Tibial nerve (tissue), 4 donors: Measurements from ENCODE around the gene OR7D2. TPM values are rescaled to one million over a fixed set of nuclear protein-coding genes. Genes with fewer than 3 reads are reported as not detected.

Source experiments
- DNase-seq, 2 donors: peaks; one replicate each; pipeline ENCODE4 v3.0.0-alpha.2; 2019; ENCODE audit warnings: low spot score in 2 of 2
- H3K27ac ChIP-seq, 4 donors: fragments of 200-600 bp; sonication (generic) in 3 of 4; one replicate each; pipeline ENCODE4 v1.5.1; 2017 to 2019; ENCODE audit warnings: mild to moderate bottlenecking in 1 of 4
- H3K27me3 ChIP-seq, 2 donors: fragments of 200-600 bp; sonication (generic) in 1 of 2; one replicate each; pipeline versions ENCODE4 v1.5.1 to v1.6.0; 2017 to 2019
- H3K36me3 ChIP-seq, 3 donors: fragments of 200-600 bp; sonication (generic); one replicate each; pipeline ENCODE4 v1.5.1; 2018 to 2019
- H3K4me1 ChIP-seq, 4 donors: fragments of 200-600 bp; sonication (generic) in 3 of 4; one replicate each; pipeline ENCODE4 v1.5.1; 2017 to 2019
- H3K4me3 ChIP-seq, 4 donors: fragments of 200-600 bp; sonication (generic) in 3 of 4; one replicate each; pipeline ENCODE4 v1.5.1; 2017 to 2019; ENCODE audit warnings: mild to moderate bottlenecking in 1 of 4, moderate library complexity in 1 of 4
- H3K9me3 ChIP-seq, 4 donors: fragments of 200-600 bp; sonication (generic) in 3 of 4; one replicate each; pipeline ENCODE4 v1.5.1; 2017 to 2019
- CTCF ChIP-seq, 5 experiments: fragments of 200-600 bp in 3 of 5; fragments of 450-650 bp in 2 of 5; sonication (generic) in 3 of 5; IDR thresholded peaks; one replicate each; pipeline ENCODE4 v1.5.1; 2016 to 2019; ENCODE audit warnings: antibody characterized with exemption in 5 of 5, mild to moderate bottlenecking in 3 of 5, moderate library complexity in 2 of 5
- EP300 ChIP-seq, 2 donors: sonication (generic); formaldehyde crosslinking; IDR thresholded peaks; one replicate each; pipeline ENCODE4 v1.6.1; 2017; ENCODE audit warnings: antibody characterized with exemption in 2 of 2, mild to moderate bottlenecking in 1 of 2
- POLR2A ChIP-seq, 2 donors: fragments of 450-650 bp; IDR thresholded peaks; one replicate each; pipeline ENCODE4 v1.6.1; 2017; ENCODE audit warnings: antibody characterized with exemption in 2 of 2, mild to moderate bottlenecking in 2 of 2, moderate library complexity in 2 of 2
- WGBS, 2 donors: methylation state at CpG; one replicate each; pipeline ENCODE4 v1.1.5; 2018; 5-methylcytosine and 5-hydroxymethylcytosine counted together
- total RNA-seq, 4 donors: library from RNA; depleted of rRNA; stranded (reverse); fragments of >200 nt; gene quantifications; one replicate each; pipeline ENCODE4 v1.1.0, GENCODE V29; 2016

Gene OR7D2
- total RNA-seq, 4 donors from 2014 or later = 0.44 TPM; not detected in 3

- Histone ChIP-seq H3K4me3 (no peak overlapping the region), H3K27ac (no peak overlapping the region), H3K36me3 (peaks cover 0 to 94% (median 5%) of the 10 kb centered on the region in 3 donors), H3K9me3 (peaks cover 0 to 71% (median 22%) of the 10 kb centered on the region in 4 donors), H3K4me1 (peaks cover 0 to 6% (median 0%) of the 10 kb centered on the region in 4 donors), H3K27me3 (no peaks in the 10 kb centered on the region)
- WGBS, 2 donors = 91 to 94% methylated on average over 5 of the region's 5 CpGs
- no peak for TF ChIP-seq EP300 (IDR thresholded peaks at IDR 0.05)
- no peak for TF ChIP-seq POLR2A (IDR thresholded peaks at IDR 0.05)
- TF ChIP-seq CTCF (IDR thresholded peaks at IDR 0.05) = no peak
- no peak for DNase-seq
Measured at GRCh38 chr19:9151367-9151766, 27.4 kb upstream of the OR7D2 start.

GRCh38 chr19:9155591-9155990 is 23.2 kb upstream of the OR7D2 start:
- Histone ChIP-seq H3K4me1 (peaks cover 0 to 3% (median 0%) of the 10 kb centered on the region in 4 donors), H3K4me3 (no peak overlapping the region), H3K27ac (no peak overlapping the region), H3K27me3 (no peaks in the 10 kb centered on the region), H3K9me3 (peaks cover 0 to 92% (median 32%) of the 10 kb centered on the region in 4 donors), H3K36me3 (peaks cover 17 to 99% (median 40%) of the 10 kb centered on the region in 3 donors)
- no peak for DNase-seq
- TF ChIP-seq CTCF (IDR thresholded peaks at IDR 0.05) (no peak), POLR2A (IDR thresholded peaks at IDR 0.05) (no peak), EP300 (IDR thresholded peaks at IDR 0.05) (no peak)
- 96 to 100% methylated on average over 4 of the region's 4 CpGs for WGBS, 2 donors

GRCh38 chr19:9156304-9156703 is 22.5 kb upstream of the OR7D2 start:
- TF ChIP-seq EP300 (IDR thresholded peaks at IDR 0.05) (no peak), CTCF (IDR thresholded peaks at IDR 0.05) (no peak), POLR2A (IDR thresholded peaks at IDR 0.05) (no peak)
- 86 to 100% methylated on average over 1 of the region's 1 CpG for WGBS, 2 donors
- Histone ChIP-seq H3K27me3 (no peaks in the 10 kb centered on the region), H3K27ac (no peak overlapping the region), H3K4me3 (no peak overlapping the region), H3K9me3 (peaks cover 0 to 92% (median 33%) of the 10 kb centered on the region in 4 donors), H3K36me3 (peaks cover 19 to 99% (median 47%) of the 10 kb centered on the region in 3 donors), H3K4me1 (no peaks in the 10 kb centered on the region)
- DNase-seq = no peak

GRCh38 chr19:9159891-9160290 is 18.9 kb upstream of the OR7D2 start:
- Histone ChIP-seq H3K27me3 (no peaks in the 10 kb centered on the region), H3K4me3 (no peak overlapping the region), H3K36me3 (peaks cover 28 to 100% (median 64%) of the 10 kb centered on the region in 3 donors), H3K4me1 (no peaks in the 10 kb centered on the region), H3K9me3 (peaks cover 0 to 88% (median 28%) of the 10 kb centered on the region in 4 donors), H3K27ac (no peak overlapping the region)
- no peak for DNase-seq
- 96 to 98% methylated on average over 13 of the region's 13 CpGs for WGBS, 2 donors
- TF ChIP-seq CTCF (IDR thresholded peaks at IDR 0.05) = no peak
- TF ChIP-seq POLR2A (IDR thresholded peaks at IDR 0.05) = no peak
- TF ChIP-seq EP300 (IDR thresholded peaks at IDR 0.05) = no peak

- peaks cover 0 to 84% (median 24%) of the 10 kb centered on the region in 4 donors for H3K9me3 ChIP-seq
- no peak for TF ChIP-seq POLR2A (IDR thresholded peaks at IDR 0.05)
- TF ChIP-seq EP300 (IDR thresholded peaks at IDR 0.05) = no peak
- no peak for TF ChIP-seq CTCF (IDR thresholded peaks at IDR 0.05)
- no peaks in the 10 kb centered on the region for H3K27me3 ChIP-seq
- no peaks in the 10 kb centered on the region for H3K4me1 ChIP-seq
- WGBS, 2 donors = 96 to 97% methylated on average over 12 of the region's 12 CpGs
- H3K27ac ChIP-seq = no peak overlapping the region
- peaks cover 28 to 100% (median 59%) of the 10 kb centered on the region in 3 donors for H3K36me3 ChIP-seq
- DNase-seq = no peak
- no peak overlapping the region for H3K4me3 ChIP-seq
Measured at GRCh38 chr19:9161427-9161826, 17.4 kb upstream of the OR7D2 start.
